H1 (cell line): ENCODE measurements around the gene TMEM191B. TPM values are rescaled to one million over a fixed set of nuclear protein-coding genes. Genes with fewer than 3 reads are reported as not detected.
"Not testable (repeated sequence)": the region's sequence is repeated elsewhere in the genome, so short reads cannot be mapped to it uniquely, and the experiment has no call there.

Source experiments
- CTCF ChIA-PET: fragments of 300-600 bp; sonication (Branson Sonifier 250); formaldehyde crosslinking; loops from one replicate; lab custom pipeline; 2021; ENCODE audit not compliant: partially characterized antibody; lab: Charles Lee
- POLR2A ChIA-PET: fragments of 300-600 bp; sonication (Branson Sonifier 250); formaldehyde crosslinking; loops from one replicate; lab custom pipeline; 2021; ENCODE audit warnings: inconsistent platforms; ENCODE audit not compliant: partially characterized antibody; lab: Charles Lee
- DNase-seq, 2 experiments: peaks; one replicate each; pipeline versions ENCODE4 v3.0.0 to v3.0.0-alpha.2; 2010 to 2022; ENCODE audit warnings: low spot score in 2 of 2, low read depth in 1 of 2, mixed read lengths in 1 of 2
- FAIRE-seq: peaks from 2 replicates; lab custom pipeline; 2011; peaks lifted over from hg19 to GRCh38; lab: Jason Lieb, UNC
- H2AFZ ChIP-seq: 2 replicates; pipeline ENCODE4 v1.8.1; 2012; ENCODE audit warnings: low read length, inconsistent platforms
- H2AK5ac ChIP-seq: 2 replicates; pipeline ENCODE4 v1.6.1; 2013; ENCODE audit warnings: low read depth, low read length
- H2BK120ac ChIP-seq: replicated peaks from 2 replicates; pipeline ENCODE3; 2013; ENCODE audit warnings: low read depth, low read length, inconsistent platforms
- H2BK12ac ChIP-seq: 2 replicates; pipeline ENCODE4 v1.6.1; 2013; ENCODE audit warnings: low read depth, low read length
- H2BK15ac ChIP-seq: 2 replicates; pipeline ENCODE4 v1.6.1; 2013; ENCODE audit warnings: low read length
- H2BK20ac ChIP-seq: 2 replicates; pipeline ENCODE4 v1.6.1; 2013; ENCODE audit warnings: low read length
- H2BK5ac ChIP-seq: 2 replicates; pipeline ENCODE4 v1.6.1; 2013; ENCODE audit warnings: low read depth, low read length
- H3K14ac ChIP-seq: 2 replicates; pipeline ENCODE4 v1.6.1; 2013; ENCODE audit warnings: inconsistent platforms; ENCODE audit not compliant: insufficient read length
- H3K18ac ChIP-seq: 2 replicates; pipeline ENCODE4 v1.6.1; 2013; ENCODE audit warnings: low read length; ENCODE audit errors: extremely low read depth
- H3K23ac ChIP-seq: 2 replicates; pipeline ENCODE4 v1.6.1; 2013; ENCODE audit warnings: inconsistent platforms; ENCODE audit not compliant: insufficient read length
- H3K23me2 ChIP-seq: 2 replicates; pipeline ENCODE4 v1.6.1; 2013; ENCODE audit warnings: low read depth, low read length
- H3K27ac ChIP-seq: 2 replicates; pipeline ENCODE4 v1.6.1; 2011; ENCODE audit warnings: low read depth, low read length, inconsistent platforms
- H3K27me3 ChIP-seq, 4 experiments: replicated peaks in 1 of 4; 1 replicate in 1 of 4; 2 replicates in 3 of 4; pipeline versions ENCODE4 v1.6.1 to v1.8.1; 2011 to 2013; ENCODE audit warnings: low read length in 3 of 4, mild to moderate bottlenecking in 3 of 4, inconsistent platforms in 2 of 4, mixed read lengths in 2 of 4, moderate library complexity in 1 of 4; ENCODE audit not compliant: control insufficient read depth in 3 of 4, insufficient read depth in 3 of 4; ENCODE audit errors: extremely low read depth in 1 of 4
- H3K36me3 ChIP-seq, 4 experiments: 2 replicates each; pipeline versions ENCODE4 v1.6.1 to v1.8.1; 2011 to 2013; ENCODE audit warnings: mild to moderate bottlenecking in 4 of 4, low read length in 3 of 4, moderate library complexity in 2 of 4, control low read depth in 1 of 4, inconsistent platforms in 1 of 4; ENCODE audit not compliant: insufficient read depth in 4 of 4, control insufficient read depth in 2 of 4
- H3K4ac ChIP-seq: replicated peaks from 2 replicates; pipeline ENCODE3; 2013; ENCODE audit warnings: low read length, low read depth, mixed read lengths, inconsistent platforms; ENCODE audit not compliant: insufficient read length
- H3K4me1 ChIP-seq, 4 experiments: replicated peaks in 1 of 4; 1 replicate in 1 of 4; 2 replicates in 3 of 4; pipeline versions ENCODE4 v1.6.1 to v1.8.1; 2011 to 2013; ENCODE audit warnings: low read length in 3 of 4, inconsistent platforms in 2 of 4, mixed read lengths in 1 of 4; ENCODE audit not compliant: insufficient read depth in 4 of 4, control insufficient read depth in 3 of 4
- H3K4me2 ChIP-seq, 2 experiments: 2 replicates each; pipeline versions ENCODE4 v1.6.1 to v1.8.1; 2011 to 2013; ENCODE audit warnings: low read depth in 2 of 2, low read length in 2 of 2, control low read depth in 1 of 2, inconsistent platforms in 1 of 2, mild to moderate bottlenecking in 1 of 2; ENCODE audit not compliant: insufficient read depth in 1 of 2
- H3K4me3 ChIP-seq, 4 experiments: fragments of 200-600, 300-600 bp in 1 of 4; sonication (generic), shearing (Covaris generic), sonication (Bioruptor Twin) in 1 of 4; 2 replicates each; pipeline versions ENCODE4 v1.5.1 to v1.8.1; 2011 to 2016; ENCODE audit warnings: low read length in 4 of 4, low read depth in 3 of 4, control low read depth in 2 of 4, inconsistent platforms in 2 of 4, mild to moderate bottlenecking in 2 of 4, mixed read lengths in 1 of 4, moderate library complexity in 1 of 4; ENCODE audit not compliant: insufficient read depth in 2 of 4; ENCODE audit errors: extremely low read depth in 1 of 4
- H3K56ac ChIP-seq: replicated peaks from 2 replicates; pipeline ENCODE3; 2013; ENCODE audit warnings: low read depth, mild to moderate bottlenecking, mixed read lengths, low read length, inconsistent platforms; ENCODE audit not compliant: insufficient read length
- H3K79me1 ChIP-seq: 2 replicates; pipeline ENCODE4 v1.6.1; 2013; ENCODE audit warnings: low read depth, low read length, control low read depth
- H3K79me2 ChIP-seq, 2 experiments: 2 replicates each; pipeline versions ENCODE4 v1.6.1 to v1.8.1; 2012 to 2013; ENCODE audit warnings: low read length in 2 of 2, mild to moderate bottlenecking in 2 of 2, inconsistent platforms in 1 of 2; ENCODE audit not compliant: insufficient read depth in 2 of 2, control insufficient read depth in 1 of 2
- H3K9ac ChIP-seq, 4 experiments: replicated peaks in 1 of 4; 1 replicate in 1 of 4; 2 replicates in 3 of 4; pipeline versions ENCODE4 v1.6.1 to v1.8.1; 2011 to 2013; ENCODE audit warnings: low read depth in 3 of 4, low read length in 3 of 4, control low read depth in 2 of 4, mild to moderate bottlenecking in 2 of 4, moderate library complexity in 2 of 4, inconsistent platforms in 1 of 4; ENCODE audit errors: extremely low read depth in 1 of 4
- H3K9me3 ChIP-seq, 2 experiments: 2 replicates each; pipeline versions ENCODE4 v1.6.1 to v1.8.1; 2012 to 2013; ENCODE audit warnings: mild to moderate bottlenecking in 2 of 2, moderate library complexity in 2 of 2, control low read depth in 1 of 2, inconsistent platforms in 1 of 2, low read depth in 1 of 2, low read length in 1 of 2, mixed read lengths in 1 of 2; ENCODE audit not compliant: insufficient read depth in 2 of 2
- H4K20me1 ChIP-seq, 2 experiments: replicated peaks in 1 of 2; 2 replicates each; pipeline versions ENCODE3 to v1.8.1; 2011 to 2013; ENCODE audit warnings: inconsistent platforms in 2 of 2, low read length in 2 of 2, mild to moderate bottlenecking in 1 of 2; ENCODE audit not compliant: insufficient read depth in 2 of 2, control insufficient read depth in 1 of 2
- H4K5ac ChIP-seq: 2 replicates; pipeline ENCODE4 v1.6.1; 2013; ENCODE audit warnings: low read length, low read depth, mixed read lengths, inconsistent platforms; ENCODE audit not compliant: insufficient read length
- H4K8ac ChIP-seq: 2 replicates; pipeline ENCODE4 v1.8.0; 2013; ENCODE audit warnings: mild to moderate bottlenecking, moderate library complexity, low read length, inconsistent platforms; ENCODE audit not compliant: insufficient read depth; ENCODE audit errors: extremely low read depth
- H4K91ac ChIP-seq: replicated peaks from 2 replicates; pipeline ENCODE3; 2013; ENCODE audit warnings: low read length, mixed read lengths, inconsistent platforms; ENCODE audit not compliant: insufficient read length
- WGBS, 2 experiments: shearing (Covaris generic) in 1 of 2; methylation state at CpG; one replicate each; pipeline versions ENCODE4 v1.1.6 to v1.1.7; 2013 to 2015; ENCODE audit warnings: low lambda C conversion rate in 2 of 2, mixed read lengths in 2 of 2, inconsistent platforms in 1 of 2, low coverage in 1 of 2, missing lambda C conversion rate in 1 of 2; ENCODE audit not compliant: insufficient replicate concordance in 2 of 2, insufficient coverage in 1 of 2, insufficient read length in 1 of 2; ENCODE audit errors: extremely low coverage in 1 of 2, missing lambda C conversion rate in 1 of 2; 5-methylcytosine and 5-hydroxymethylcytosine counted together
- polyA plus RNA-seq, 7 experiments: library from polyadenylated mRNA; depleted of rRNA in 3 of 7; stranded (reverse) in 5 of 7; unstranded in 2 of 7; fragments of >200 nt in 5 of 7; fragments of 200-250 nt in 2 of 7; gene quantifications; 1 replicate in 5 of 7; 2 replicates in 1 of 7; 4 replicates in 1 of 7; pipeline versions ENCODE4 v1.2.1 to v1.2.3, GENCODE V29; 2011 to 2013; ENCODE audit warnings: missing spikeins in 2 of 7, mixed read lengths in 2 of 7
- total RNA-seq: library from RNA; stranded (reverse); fragmentation: NEBNext Ultra II Directional; extraction: Animal tissue kit (Norgen Biotek cat#: 25700); gene quantifications from 2 replicates; pipeline ENCODE4 v1.2.1, GENCODE V29; 2021

TMEM191B gene
- total and polyA plus RNA-seq, 2 of the 8 experiments (the other 6 are each of a cell fraction or from before 2014, with no cell fraction given): 1.2 to 1.3 TPM

GRCh38 chr22:18543400-18543799, 15.8 kb downstream of the TMEM191B start:
- H3K27ac ChIP-seq, H3K4me2 ChIP-seq, H3K23ac ChIP-seq, FAIRE-seq, H4K20me1 ChIP-seq, H3K18ac ChIP-seq, H3K4ac ChIP-seq, H3K79me1 ChIP-seq, H3K56ac ChIP-seq, H3K4me1 ChIP-seq, H2BK15ac ChIP-seq, H3K36me3 ChIP-seq, H2AFZ ChIP-seq, POLR2A ChIA-PET, H3K23me2 ChIP-seq, H4K91ac ChIP-seq, H2AK5ac ChIP-seq, H4K5ac ChIP-seq, H3K9ac ChIP-seq, H2BK12ac ChIP-seq, H2BK120ac ChIP-seq, H2BK20ac ChIP-seq, DNase-seq, CTCF ChIA-PET, H3K4me3 ChIP-seq, H4K8ac ChIP-seq, H2BK5ac ChIP-seq, H3K9me3 ChIP-seq, H3K27me3 ChIP-seq, H3K79me2 ChIP-seq, H3K14ac ChIP-seq: not testable (repeated sequence)
- no CpG with 5 or more reads among the region's 11 CpGs for WGBS, 2 experiments

- H4K91ac ChIP-seq, H3K79me1 ChIP-seq, H2BK5ac ChIP-seq, H2BK15ac ChIP-seq, H3K4ac ChIP-seq, FAIRE-seq, H3K4me2 ChIP-seq, H3K9ac ChIP-seq, H2AK5ac ChIP-seq, H3K4me3 ChIP-seq, H3K27ac ChIP-seq, H4K5ac ChIP-seq, H3K79me2 ChIP-seq, CTCF ChIA-PET, H2BK20ac ChIP-seq, H2BK12ac ChIP-seq, H3K4me1 ChIP-seq, H3K18ac ChIP-seq, DNase-seq, H3K23ac ChIP-seq, H2BK120ac ChIP-seq, H3K56ac ChIP-seq, H4K8ac ChIP-seq, H3K14ac ChIP-seq, H3K9me3 ChIP-seq, H3K27me3 ChIP-seq, POLR2A ChIA-PET, H2AFZ ChIP-seq, H3K23me2 ChIP-seq, H4K20me1 ChIP-seq, H3K36me3 ChIP-seq: not testable (repeated sequence)
- WGBS, 2 experiments: no CpG with 5 or more reads among the region's 13 CpGs
Observed at GRCh38 chr22:18544615-18545014, 17.0 kb downstream of the TMEM191B start.
